Vagina (tissue), 2 donors: ENCODE results near the gene SNPH. TPM values are rescaled to one million over a fixed set of nuclear protein-coding genes. Genes with fewer than 3 reads are reported as not detected.

Source experiments
- DNase-seq, 2 donors: peaks; one replicate each; pipeline ENCODE4 v3.0.0-alpha.2; 2017; ENCODE audit errors: extremely low spot score in 2 of 2
- H3K27ac ChIP-seq: fragments of 200-600 bp; sonication (generic); one replicate; pipeline ENCODE4 v1.5.1; 2019
- H3K27me3 ChIP-seq: fragments of 200-600 bp; sonication (generic); one replicate; pipeline ENCODE4 v1.5.1; 2019
- H3K36me3 ChIP-seq, 2 donors: fragments of 200-600 bp; sonication (generic); one replicate each; pipeline ENCODE4 v1.5.1; 2017 to 2019
- H3K4me1 ChIP-seq: fragments of 200-600 bp; sonication (generic); one replicate; pipeline ENCODE4 v1.5.1; 2019
- H3K4me3 ChIP-seq, 2 donors: fragments of 200-600 bp; sonication (generic); 1 replicate in 1 of 2; 2 replicates in 1 of 2; pipeline ENCODE4 v1.5.1; 2016 to 2019
- H3K9me3 ChIP-seq: fragments of 200-600 bp; sonication (generic); one replicate; pipeline ENCODE4 v1.5.1; 2019
- POLR2A ChIP-seq, 2 donors: fragments of 450-650 bp; IDR thresholded peaks; one replicate each; pipeline ENCODE4 v1.6.1; 2017; ENCODE audit warnings: antibody characterized with exemption in 2 of 2, mild to moderate bottlenecking in 2 of 2, moderate library complexity in 2 of 2
- POLR2AphosphoS5 ChIP-seq, 2 donors: sonication (generic); formaldehyde crosslinking; IDR thresholded peaks; one replicate each; pipeline ENCODE4 v1.9.0; 2017; ENCODE audit warnings: antibody characterized with exemption in 2 of 2, mild to moderate bottlenecking in 2 of 2, low read depth in 1 of 2; ENCODE audit not compliant: insufficient read depth in 1 of 2
- intact Hi-C: fragments of 100-400 bp; cut with DNase I; formaldehyde crosslinking; loops from one replicate; pipeline ENCODE4 v1.15.1; 2023
- total RNA-seq: library from RNA; depleted of rRNA; stranded (reverse); fragments of >200 nt; gene quantifications from one replicate; pipeline ENCODE4 v1.2.3, GENCODE V29; 2016
- TF ChIP-seq, protein P1 (sequence below), 3 experiments: fragments of 450-650 bp in 2 of 3; fragments of 200-600 bp in 1 of 3; sonication (generic) in 1 of 3; IDR thresholded peaks; one replicate each; pipeline ENCODE4 v1.5.1; 2017 to 2019; ENCODE audit warnings: antibody characterized with exemption in 3 of 3, mild to moderate bottlenecking in 2 of 3, moderate library complexity in 2 of 3

Gene SNPH
- total RNA-seq, 1 donor from 2014 or later: 6.4 TPM

DNA sequence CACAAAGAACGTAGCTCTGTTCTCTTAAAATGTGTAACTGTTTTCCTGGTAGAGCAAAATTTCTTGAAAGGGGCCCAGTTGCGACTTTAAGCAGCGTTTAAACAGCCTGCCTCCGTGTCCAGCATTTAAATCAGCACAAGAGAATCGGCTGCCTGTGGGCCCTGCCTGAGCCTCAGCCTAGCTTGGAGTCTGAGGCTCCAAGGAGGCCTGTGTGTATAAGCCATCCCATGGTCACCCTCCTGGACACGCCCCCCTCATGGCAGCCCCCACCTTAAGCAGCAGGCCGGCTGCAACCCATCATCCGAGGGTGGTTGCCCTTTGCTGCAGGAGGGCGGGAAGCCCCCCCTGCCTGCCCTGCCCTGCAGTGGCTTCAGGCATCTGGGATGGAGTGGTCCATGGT is 44.0 kb downstream of the SNPH start:
- TF ChIP-seq, protein P1, sequence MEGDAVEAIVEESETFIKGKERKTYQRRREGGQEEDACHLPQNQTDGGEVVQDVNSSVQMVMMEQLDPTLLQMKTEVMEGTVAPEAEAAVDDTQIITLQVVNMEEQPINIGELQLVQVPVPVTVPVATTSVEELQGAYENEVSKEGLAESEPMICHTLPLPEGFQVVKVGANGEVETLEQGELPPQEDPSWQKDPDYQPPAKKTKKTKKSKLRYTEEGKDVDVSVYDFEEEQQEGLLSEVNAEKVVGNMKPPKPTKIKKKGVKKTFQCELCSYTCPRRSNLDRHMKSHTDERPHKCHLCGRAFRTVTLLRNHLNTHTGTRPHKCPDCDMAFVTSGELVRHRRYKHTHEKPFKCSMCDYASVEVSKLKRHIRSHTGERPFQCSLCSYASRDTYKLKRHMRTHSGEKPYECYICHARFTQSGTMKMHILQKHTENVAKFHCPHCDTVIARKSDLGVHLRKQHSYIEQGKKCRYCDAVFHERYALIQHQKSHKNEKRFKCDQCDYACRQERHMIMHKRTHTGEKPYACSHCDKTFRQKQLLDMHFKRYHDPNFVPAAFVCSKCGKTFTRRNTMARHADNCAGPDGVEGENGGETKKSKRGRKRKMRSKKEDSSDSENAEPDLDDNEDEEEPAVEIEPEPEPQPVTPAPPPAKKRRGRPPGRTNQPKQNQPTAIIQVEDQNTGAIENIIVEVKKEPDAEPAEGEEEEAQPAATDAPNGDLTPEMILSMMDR (IDR thresholded peaks at IDR 0.05): no peak
- TF ChIP-seq POLR2AphosphoS5 (IDR thresholded peaks at IDR 0.05; ENCODE audit: insufficient read depth in 1 of 2, low read depth in 1 of 2): no peak
- TF ChIP-seq POLR2A (IDR thresholded peaks at IDR 0.05): no peak
- H3K27me3 ChIP-seq: no peaks in the 10 kb centered on the region
- no peaks in the 10 kb centered on the region for H3K36me3 ChIP-seq
- H3K27ac ChIP-seq: no peak overlapping the region
- DNase-seq: no peak
- intact Hi-C loops: no loop called here
- H3K4me3 ChIP-seq: no peak overlapping the region
- H3K4me1 ChIP-seq: peaks cover 9% of the 10 kb centered on the region
- no peaks in the 10 kb centered on the region for H3K9me3 ChIP-seq

DNA sequence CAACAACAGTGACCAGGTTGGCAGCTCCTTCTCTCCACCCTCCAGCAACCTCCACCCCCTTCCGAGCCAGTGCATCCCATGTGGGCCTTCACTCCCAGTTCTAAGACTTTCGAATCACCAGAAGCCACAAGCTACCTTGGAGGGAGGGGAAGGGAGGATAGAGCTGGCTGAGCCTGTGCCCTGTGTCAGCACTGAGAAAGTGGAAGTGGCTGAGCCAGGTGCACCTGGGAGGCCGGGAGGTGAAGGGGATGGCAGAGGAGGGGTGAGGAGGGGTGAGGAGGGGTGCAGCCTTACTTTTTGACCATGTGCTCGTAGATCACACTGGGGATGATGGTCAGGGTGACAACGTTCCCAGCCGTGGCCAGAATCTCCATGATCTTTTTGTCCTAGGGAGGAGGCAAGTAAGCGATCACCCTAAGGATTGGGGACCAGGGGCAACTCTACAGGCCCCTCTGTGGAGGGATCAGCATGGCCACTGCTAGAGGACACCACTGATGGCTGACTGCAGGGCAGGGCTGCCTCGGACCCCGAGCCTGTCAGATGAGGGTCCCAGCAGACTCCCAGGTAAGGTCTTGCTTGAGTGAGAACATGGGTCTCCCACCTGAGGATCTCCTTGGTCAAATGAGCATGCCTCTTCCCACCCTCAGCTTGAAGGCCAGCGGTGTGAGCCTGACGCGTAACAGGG is 44.6 kb downstream of the SNPH start:
- no peaks in the 10 kb centered on the region for H3K9me3 ChIP-seq
- intact Hi-C loops: no loop called here
- no peak for TF ChIP-seq POLR2AphosphoS5 (IDR thresholded peaks at IDR 0.05; ENCODE audit: insufficient read depth in 1 of 2, low read depth in 1 of 2)
- TF ChIP-seq POLR2A (IDR thresholded peaks at IDR 0.05): no peak
- TF ChIP-seq, protein P1 (IDR thresholded peaks at IDR 0.05): no peak
- no peak for DNase-seq
- H3K4me3 ChIP-seq: no peak overlapping the region
- H3K36me3 ChIP-seq: no peaks in the 10 kb centered on the region
- no peak overlapping the region for H3K27ac ChIP-seq
- no peaks in the 10 kb centered on the region for H3K27me3 ChIP-seq
- H3K4me1 ChIP-seq: peaks cover 9% of the 10 kb centered on the region

DNA sequence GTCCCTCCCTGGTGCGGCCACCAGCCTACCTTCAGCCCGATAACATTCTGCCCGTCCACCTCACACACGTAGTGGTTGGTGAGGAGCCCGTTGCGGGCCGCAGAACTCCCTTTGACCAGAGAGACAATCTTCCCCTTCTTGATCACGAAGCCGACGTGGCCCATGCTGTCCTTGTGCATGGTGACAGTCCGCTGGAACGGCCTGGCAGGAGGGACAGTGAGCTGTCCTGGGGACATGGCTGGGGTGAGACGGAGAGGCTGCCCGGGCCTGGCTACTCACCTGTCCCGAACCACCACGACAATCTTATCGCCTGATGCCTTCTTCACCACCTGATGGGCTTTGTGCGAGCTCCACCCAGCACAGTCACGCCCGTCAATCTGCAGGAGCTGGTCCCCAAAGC is 46.2 kb downstream of the SNPH start:
- H3K36me3 ChIP-seq: no peaks in the 10 kb centered on the region
- DNase-seq: no peak
- H3K4me1 ChIP-seq: peaks cover 9% of the 10 kb centered on the region
- TF ChIP-seq, protein P1 (IDR thresholded peaks at IDR 0.05): no peak
- no peak for TF ChIP-seq POLR2AphosphoS5 (IDR thresholded peaks at IDR 0.05; ENCODE audit: insufficient read depth in 1 of 2, low read depth in 1 of 2)
- TF ChIP-seq POLR2A (IDR thresholded peaks at IDR 0.05): no peak
- no peaks in the 10 kb centered on the region for H3K9me3 ChIP-seq
- intact Hi-C loops: loop anchor here (2.0 kb wide), 1 partner anchor 124 kb away; no protein-coding TSS in a partner anchor
- H3K27me3 ChIP-seq: no peaks in the 10 kb centered on the region
- no peak overlapping the region for H3K4me3 ChIP-seq
- H3K27ac ChIP-seq: no peak overlapping the region

DNA sequence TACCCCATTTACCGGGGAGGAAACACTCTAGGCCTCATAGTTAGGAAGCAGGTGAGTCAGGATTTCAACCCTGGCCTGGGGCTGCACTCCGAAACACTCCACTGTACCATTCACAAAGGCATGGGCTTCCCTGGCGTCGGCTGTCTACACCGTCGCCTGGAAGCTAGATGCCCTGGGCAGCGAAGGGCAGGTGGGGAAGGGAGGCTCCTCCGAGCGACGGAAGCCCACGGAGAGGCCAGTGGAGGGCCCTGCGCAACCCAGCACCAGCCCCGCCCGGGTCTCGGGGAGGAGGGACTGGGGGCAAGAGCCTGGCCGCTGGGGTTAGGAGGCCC is 46.8 kb downstream of the SNPH start:
- no peaks in the 10 kb centered on the region for H3K27me3 ChIP-seq
- DNase-seq: no peak
- TF ChIP-seq POLR2AphosphoS5 (IDR thresholded peaks at IDR 0.05; ENCODE audit: insufficient read depth in 1 of 2, low read depth in 1 of 2) (no peak), POLR2A (IDR thresholded peaks at IDR 0.05) (no peak)
- TF ChIP-seq, protein P1 (IDR thresholded peaks at IDR 0.05): no peak
- H3K9me3 ChIP-seq: no peaks in the 10 kb centered on the region
- H3K27ac ChIP-seq: no peak overlapping the region
- H3K36me3 ChIP-seq: no peaks in the 10 kb centered on the region
- peak overlapping the region in 1 of 2 donors; percentile 46 for H3K4me3 ChIP-seq
- intact Hi-C loops: loop anchor here (2.0 kb wide), 1 partner anchor 124 kb away; no protein-coding TSS in a partner anchor
- peaks cover 9% of the 10 kb centered on the region for H3K4me1 ChIP-seq

DNA sequence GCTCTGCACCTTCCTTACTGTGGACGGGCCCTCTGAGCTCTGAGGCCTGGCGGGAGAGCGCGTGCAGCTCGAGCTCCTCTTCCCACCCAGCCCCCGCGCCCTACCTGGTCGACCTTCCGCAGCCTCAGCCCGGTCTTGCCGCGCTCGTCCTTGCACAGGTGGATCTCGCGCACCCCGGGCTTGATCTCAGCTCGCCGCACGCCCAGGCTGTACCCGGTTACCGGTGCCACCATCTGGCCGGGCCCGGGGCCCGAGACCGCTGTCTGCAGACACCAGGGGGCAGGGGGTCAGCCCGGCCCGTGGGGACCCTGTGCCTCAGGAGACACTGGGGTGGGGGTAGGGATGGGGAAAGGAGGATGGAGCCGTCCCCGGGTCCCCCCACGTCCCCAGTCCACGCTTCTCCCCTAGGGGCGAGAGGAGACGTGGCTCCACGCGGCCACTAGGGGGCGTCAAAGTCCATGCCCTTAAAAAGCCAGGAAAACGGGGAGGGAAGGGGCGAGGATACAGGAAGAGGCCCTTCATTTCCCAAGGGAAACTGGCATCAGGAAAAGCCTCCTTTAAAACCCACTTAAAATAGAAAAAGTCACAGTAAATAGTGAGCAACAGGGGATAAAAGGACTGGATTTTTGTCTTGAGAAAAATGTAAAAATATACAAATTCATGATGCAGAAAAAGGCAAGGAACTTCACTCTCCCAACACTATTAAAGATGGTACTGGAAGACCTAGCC is 47.3 kb downstream of the SNPH start:
- Histone ChIP-seq H3K27ac (no peak overlapping the region), H3K9me3 (no peaks in the 10 kb centered on the region), H3K4me3 (peak overlapping the region in 1 of 2 donors; percentile 46), H3K27me3 (no peaks in the 10 kb centered on the region), H3K36me3 (no peaks in the 10 kb centered on the region), H3K4me1 (peaks cover 9% of the 10 kb centered on the region)
- DNase-seq: no peak
- intact Hi-C loops: loop anchor here (2.0 kb wide), 1 partner anchor 123 kb away; no protein-coding TSS in a partner anchor
- TF ChIP-seq, protein P1 (IDR thresholded peaks at IDR 0.05): peak; percentile 95 to 96 (median 95)
- TF ChIP-seq POLR2AphosphoS5 (IDR thresholded peaks at IDR 0.05; ENCODE audit: insufficient read depth in 1 of 2, low read depth in 1 of 2) (peak in 1 of 2 donors; percentile 23), POLR2A (IDR thresholded peaks at IDR 0.05) (no peak)
